ENCODE measurements around the gene CXCL17.
A peak's percentile ranks its signal among the peaks of the same experiment; 100 is the strongest.

The CXCL17 gene

GRCh38 chr19:42422901-42423461 is 19.8 kb downstream of the CXCL17 start:
- DNase-seq (ENCODE audit: extremely low spot score), result peak; percentile 62

GRCh38 chr19:42422092-42422900 is 20.4 kb downstream of the CXCL17 start:
- TF ChIP-seq CTCF (IDR thresholded peaks at IDR 0.05; ENCODE audit: control extremely low read depth, extremely low read depth, low read depth, missing control alignments), result no peak
- DNase-seq (ENCODE audit: extremely low spot score), result no peak
- CTCF ChIA-PET, result interaction anchor here (1.5 to 8.1 kb wide), 4 partner anchors 10 to 21 kb away, joined by 3 to 55 read pairs (median 8); no protein-coding TSS in a partner anchor
- POLR2A ChIA-PET, result no interaction called here

More at GRCh38 chr19:42422901-42423461, 19.8 kb downstream of the CXCL17 start:
- CTCF ChIA-PET, result interaction anchor here (1.0 to 8.1 kb wide), 8 partner anchors 11 to 28 kb away, joined by 3 to 55 read pairs (median 6); partner anchors contain the start of gene CXCL17
- no peak for TF ChIP-seq CTCF (IDR thresholded peaks at IDR 0.05; ENCODE audit: control extremely low read depth, extremely low read depth, low read depth, missing control alignments)
- POLR2A ChIA-PET, result interaction anchor here (0.6 to 1.0 kb wide), 6 partner anchors 10 to 28 kb away, joined by 3 to 7 read pairs (median 4); no protein-coding TSS in a partner anchor

GRCh38 chr19:42421591-42422031 is 21.1 kb downstream of the CXCL17 start:
- TF ChIP-seq CTCF (IDR thresholded peaks at IDR 0.05; ENCODE audit: control extremely low read depth, extremely low read depth, low read depth, missing control alignments), result no peak
- DNase-seq (ENCODE audit: extremely low spot score), result no peak
- CTCF ChIA-PET, result interaction anchor here (1.6 to 8.1 kb wide), 8 partner anchors 12 to 71 kb away, joined by 4 to 55 read pairs (median 20); partner anchors contain the start of gene CXCL17
- POLR2A ChIA-PET, result no interaction called here

GRCh38 chr19:42421101-42421500 is 21.6 kb downstream of the CXCL17 start:
- CTCF ChIA-PET, result interaction anchor here (1.4 to 4.7 kb wide), 17 partner anchors 11 to 312 kb away, joined by 3 to 31 read pairs (median 7); partner anchors contain the start of gene CXCL17
- POLR2A ChIA-PET, result no interaction called here
- no peak for DNase-seq (ENCODE audit: extremely low spot score)
- no peak for TF ChIP-seq CTCF (IDR thresholded peaks at IDR 0.05; ENCODE audit: control extremely low read depth, extremely low read depth, low read depth, missing control alignments)

- TF ChIP-seq CTCF (IDR thresholded peaks at IDR 0.05; ENCODE audit: control extremely low read depth, extremely low read depth, low read depth, missing control alignments), result peak; percentile 82
- ChIA-PET CTCF (interaction anchor here (0.8 to 4.7 kb wide), 28 partner anchors 9 to 311 kb away, joined by 3 to 31 read pairs (median 5); partner anchors contain the start of gene CXCL17), POLR2A (interaction anchor here (0.7 kb wide), 1 partner anchor 368 kb away, joined by 3 read pairs; no protein-coding TSS in a partner anchor)
- DNase-seq (ENCODE audit: extremely low spot score), result peak; percentile 87
Observed at GRCh38 chr19:42420055-42420544, 22.6 kb downstream of the CXCL17 start.

GRCh38 chr19:42419309-42419708 is 23.4 kb downstream of the CXCL17 start:
- peak; percentile 15 for DNase-seq (ENCODE audit: extremely low spot score)
- POLR2A ChIA-PET, result no interaction called here
- no peak for TF ChIP-seq CTCF (IDR thresholded peaks at IDR 0.05; ENCODE audit: control extremely low read depth, extremely low read depth, low read depth, missing control alignments)
- CTCF ChIA-PET, result interaction anchor here (0.7 to 4.7 kb wide), 18 partner anchors 9 to 311 kb away, joined by 3 to 31 read pairs (median 6); partner anchors contain the start of gene CXCL17

All from GM10248 (cell line).